Measurements from ENCODE around the gene LAMA3. TPM values are rescaled to one million over a fixed set of nuclear protein-coding genes. Genes with fewer than 3 reads are reported as not detected.

Gene LAMA3
- polyA plus RNA-seq, 1 of the 3 experiments (the other 2 are of a cell fraction) = 3.5 TPM

- peak; percentile 67 for DNase-seq
- no peaks in the 10 kb centered on the region for H3K79me2 ChIP-seq (ENCODE audit: insufficient read depth)
- ChIA-PET POLR2A (interaction anchor here (1.0 kb wide), 1 partner anchor 81 kb away, joined by 4 read pairs; no protein-coding TSS in a partner anchor), CTCF (interaction anchor here (0.6 to 5.1 kb wide), 67 partner anchors 10 to 486 kb away, joined by 3 to 95 read pairs (median 5); partner anchors contain the start of genes ANKRD29, LAMA3 and NPC1)
- no peaks in the 10 kb centered on the region for H3K36me3 ChIP-seq (replicated peaks in 1 of 2; ENCODE audit: control insufficient read depth in 1 of 2, insufficient read depth in 2 of 2, low read length in 1 of 2)
- H3K4me2 ChIP-seq = no peak overlapping the region
- H3K27me3 ChIP-seq (ENCODE audit: insufficient read depth) = no peaks in the 10 kb centered on the region
- H3F3A ChIP-seq (replicated peaks; ENCODE audit: insufficient read depth) = no peaks in the 10 kb centered on the region
- TF ChIP-seq NRF1 (IDR thresholded peaks at IDR 0.05; ENCODE audit: low read depth, low read length) (peak; percentile 15; the same call in 1 of the 2 replicates), YY1 (IDR thresholded peaks at IDR 0.05; ENCODE audit: low read depth) (no peak), RXRA (IDR thresholded peaks at IDR 0.05; ENCODE audit: borderline replicate concordance, low read depth) (no peak), FOXM1 (IDR thresholded peaks at IDR 0.05; ENCODE audit: low read depth) (no peak), MXI1 (IDR thresholded peaks at IDR 0.05; ENCODE audit: low read depth, low read length) (no peak), FOXJ3 (CRISPR knock-in tag; IDR thresholded peaks at IDR 0.05) (no peak), FOSL2 (IDR thresholded peaks at IDR 0.05; ENCODE audit: borderline replicate concordance, low read depth) (no peak), CTCF (IDR thresholded peaks at IDR 0.05) (peak; percentile 70), MAX (IDR thresholded peaks at IDR 0.05; ENCODE audit: low read depth) (no peak), RFX5 (IDR thresholded peaks at IDR 0.05; ENCODE audit: low read length) (0 out of 2 replicates have a peak, but pooled peaks have one; percentile 38), SMC3 (IDR thresholded peaks at IDR 0.05; ENCODE audit: low read depth, low read length) (peak; percentile 96), RAD21 (IDR thresholded peaks at IDR 0.05; ENCODE audit: low read length) (peak; percentile 98)
- 49% methylated on average over 6 of the region's 6 CpGs for WGBS (ENCODE audit: low lambda C conversion rate)
- H3K9ac ChIP-seq = no peak overlapping the region
- no peak overlapping the region for H2AFZ ChIP-seq (ENCODE audit: low read depth)
- no peak overlapping the region for H3K4me3 ChIP-seq (ENCODE audit: low read depth in 2 of 2, low read length in 1 of 2)
- no peak overlapping the region for H3K27ac ChIP-seq (ENCODE audit: low read depth in 2 of 2, low read length in 1 of 2)
- peaks cover 0 to 2% of the 10 kb centered on the region in 2 experiments; a peak in 1 of 4 replicates for H3K4me1 ChIP-seq (ENCODE audit: control insufficient read depth in 1 of 2, insufficient read depth in 2 of 2, low read depth in 1 of 2, low read length in 1 of 2)
- no peaks in the 10 kb centered on the region for H4K20me1 ChIP-seq (ENCODE audit: insufficient read depth)
- no peaks in the 10 kb centered on the region for H3K9me2 ChIP-seq
- no peaks in the 10 kb centered on the region for H3K9me3 ChIP-seq
Observed at GRCh38 chr18:23703057-23703986, 14.1 kb downstream of the LAMA3 start.

- H3K4me1 ChIP-seq (ENCODE audit: control insufficient read depth in 1 of 2, insufficient read depth in 2 of 2, low read depth in 1 of 2, low read length in 1 of 2) = peaks cover 0 to 2% of the 10 kb centered on the region in 2 experiments; a peak in 1 of 4 replicates
- no peaks in the 10 kb centered on the region for H3K27me3 ChIP-seq (ENCODE audit: insufficient read depth)
- H4K20me1 ChIP-seq (ENCODE audit: insufficient read depth) = no peaks in the 10 kb centered on the region
- no peaks in the 10 kb centered on the region for H3K79me2 ChIP-seq (ENCODE audit: insufficient read depth)
- DNase-seq = no peak
- no peaks in the 10 kb centered on the region for H3F3A ChIP-seq (replicated peaks; ENCODE audit: insufficient read depth)
- no peak overlapping the region for H3K4me3 ChIP-seq (ENCODE audit: low read depth in 2 of 2, low read length in 1 of 2)
- ChIA-PET POLR2A (no interaction called here), CTCF (interaction anchor here (0.9 to 5.1 kb wide), 30 partner anchors 9 to 485 kb away, joined by 3 to 95 read pairs (median 8); partner anchors contain the start of gene LAMA3)
- no peak overlapping the region for H3K4me2 ChIP-seq
- no peaks in the 10 kb centered on the region for H3K9me2 ChIP-seq
- no peak overlapping the region for H3K9ac ChIP-seq
- no peak overlapping the region for H3K27ac ChIP-seq (ENCODE audit: low read depth in 2 of 2, low read length in 1 of 2)
- no peaks in the 10 kb centered on the region for H3K9me3 ChIP-seq
- no peak overlapping the region for H2AFZ ChIP-seq (ENCODE audit: low read depth)
- WGBS (ENCODE audit: low lambda C conversion rate) = 73% methylated on average over 5 of the region's 6 CpGs
- no peaks in the 10 kb centered on the region for H3K36me3 ChIP-seq (replicated peaks in 1 of 2; ENCODE audit: control insufficient read depth in 1 of 2, insufficient read depth in 2 of 2, low read length in 1 of 2)
- TF ChIP-seq MAX (IDR thresholded peaks at IDR 0.05; ENCODE audit: low read depth) (no peak), YY1 (IDR thresholded peaks at IDR 0.05; ENCODE audit: low read depth) (no peak), FOXJ3 (CRISPR knock-in tag; IDR thresholded peaks at IDR 0.05) (no peak), POLR2AphosphoS5 (IDR thresholded peaks at IDR 0.05; ENCODE audit: low read depth, low read length) (no peak), TCF12 (IDR thresholded peaks at IDR 0.05) (no peak), REST (IDR thresholded peaks at IDR 0.05; ENCODE audit: low read depth, low read length) (no peak), MEF2A (IDR thresholded peaks at IDR 0.05; ENCODE audit: borderline replicate concordance, low read depth) (no peak), FOXM1 (IDR thresholded peaks at IDR 0.05; ENCODE audit: low read depth) (no peak), RXRA (IDR thresholded peaks at IDR 0.05; ENCODE audit: borderline replicate concordance, low read depth) (no peak), JUND (IDR thresholded peaks at IDR 0.05) (no peak), ELF1 (IDR thresholded peaks at IDR 0.05) (no peak), FOSL2 (IDR thresholded peaks at IDR 0.05; ENCODE audit: borderline replicate concordance, low read depth) (no peak)
- TF ChIP-seq, protein P1, sequence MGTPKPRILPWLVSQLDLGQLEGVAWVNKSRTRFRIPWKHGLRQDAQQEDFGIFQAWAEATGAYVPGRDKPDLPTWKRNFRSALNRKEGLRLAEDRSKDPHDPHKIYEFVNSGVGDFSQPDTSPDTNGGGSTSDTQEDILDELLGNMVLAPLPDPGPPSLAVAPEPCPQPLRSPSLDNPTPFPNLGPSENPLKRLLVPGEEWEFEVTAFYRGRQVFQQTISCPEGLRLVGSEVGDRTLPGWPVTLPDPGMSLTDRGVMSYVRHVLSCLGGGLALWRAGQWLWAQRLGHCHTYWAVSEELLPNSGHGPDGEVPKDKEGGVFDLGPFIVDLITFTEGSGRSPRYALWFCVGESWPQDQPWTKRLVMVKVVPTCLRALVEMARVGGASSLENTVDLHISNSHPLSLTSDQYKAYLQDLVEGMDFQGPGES (IDR thresholded peaks at IDR 0.05; ENCODE audit: low read depth, low read length) = no peak
Observed at GRCh38 chr18:23703987-23704384, 14.7 kb downstream of the LAMA3 start.

All from SK-N-SH (cell line).